GM19238 (cell line): ENCODE measurements around the gene HS6ST3.
"Not testable (repeated sequence)": the region's sequence is repeated elsewhere in the genome, so short reads cannot be mapped to it uniquely, and the experiment has no call there.

ENCODE experiments used
- DNase-seq: peaks from one replicate; pipeline ENCODE4 v3.0.0; 2011; ENCODE audit warnings: low spot score; ENCODE audit not compliant: insufficient read length

HS6ST3 gene

DNA sequence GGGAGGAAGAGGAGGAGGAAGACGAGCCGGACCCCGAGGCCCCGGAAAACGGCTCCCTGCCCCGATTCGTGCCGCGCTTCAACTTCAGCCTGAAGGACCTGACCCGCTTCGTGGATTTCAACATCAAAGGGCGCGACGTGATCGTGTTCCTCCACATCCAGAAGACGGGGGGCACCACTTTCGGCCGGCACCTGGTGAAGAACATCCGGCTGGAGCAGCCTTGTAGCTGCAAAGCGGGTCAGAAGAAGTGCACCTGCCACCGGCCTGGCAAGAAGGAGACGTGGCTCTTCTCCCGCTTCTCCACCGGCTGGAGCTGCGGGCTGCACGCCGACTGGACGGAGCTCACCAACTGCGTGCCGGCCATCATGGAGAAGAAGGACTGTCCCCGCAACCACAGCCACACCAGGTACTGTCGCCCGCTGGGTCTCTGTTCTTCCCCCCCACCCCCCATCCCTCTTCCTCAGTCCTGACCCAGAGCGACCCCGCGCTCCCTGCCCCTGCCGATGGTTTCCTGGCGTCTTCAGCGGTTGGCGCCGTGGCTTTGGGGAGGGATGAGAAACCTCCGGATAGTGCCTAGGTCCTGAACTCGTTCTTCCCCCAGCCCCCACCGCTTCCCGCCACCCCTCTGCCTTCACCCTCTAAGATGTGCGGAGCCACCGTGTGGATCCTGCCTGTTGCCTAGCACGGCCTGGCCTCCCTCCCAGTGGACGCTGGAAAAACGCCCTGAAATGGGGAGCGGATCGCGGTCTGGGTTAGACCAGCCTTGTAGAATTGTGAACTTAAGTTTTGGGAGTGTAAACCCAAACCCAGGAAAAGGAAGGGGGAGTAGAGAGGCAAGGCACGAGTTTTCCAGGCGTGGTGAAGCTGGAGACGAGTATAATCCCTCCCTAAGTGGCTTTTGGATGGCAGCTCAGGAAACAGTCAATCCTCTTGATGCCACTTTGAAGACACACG, 1.5 kb downstream of the HS6ST3 start:
- no peak for DNase-seq

DNA sequence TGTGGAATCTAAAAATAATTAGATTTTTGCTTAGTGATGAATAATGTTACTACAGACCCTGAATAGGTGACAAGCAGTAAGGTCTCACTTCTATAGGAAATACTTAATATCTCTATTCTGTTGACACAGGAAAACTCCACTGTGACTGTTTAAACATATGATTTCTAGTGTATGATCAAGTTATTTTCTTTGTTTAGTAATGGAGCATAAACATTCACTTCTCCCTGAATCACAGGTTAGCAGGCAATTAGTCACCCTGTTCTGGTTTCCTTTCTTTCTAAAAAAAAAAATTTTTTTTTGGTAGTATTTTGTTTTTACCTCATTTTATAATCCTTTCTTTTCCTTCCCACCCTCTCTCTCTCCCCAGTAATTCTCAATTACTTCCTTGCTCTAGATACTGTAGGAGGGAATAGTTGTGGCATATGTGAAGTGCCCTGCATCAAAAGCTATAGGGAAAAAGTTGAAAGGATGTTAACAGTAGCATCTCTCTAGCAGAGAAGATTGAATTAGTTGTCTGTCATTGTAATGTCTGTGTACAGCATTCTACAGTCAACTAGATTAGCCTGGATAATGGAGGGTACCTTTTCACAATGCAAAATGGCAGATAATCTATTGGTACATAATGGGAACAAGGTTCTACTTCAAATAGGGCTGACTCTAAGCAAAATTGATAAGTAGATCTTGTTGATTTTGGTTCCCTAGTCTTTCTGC, 3.5 kb downstream of the HS6ST3 start:
- DNase-seq: no peak

DNA sequence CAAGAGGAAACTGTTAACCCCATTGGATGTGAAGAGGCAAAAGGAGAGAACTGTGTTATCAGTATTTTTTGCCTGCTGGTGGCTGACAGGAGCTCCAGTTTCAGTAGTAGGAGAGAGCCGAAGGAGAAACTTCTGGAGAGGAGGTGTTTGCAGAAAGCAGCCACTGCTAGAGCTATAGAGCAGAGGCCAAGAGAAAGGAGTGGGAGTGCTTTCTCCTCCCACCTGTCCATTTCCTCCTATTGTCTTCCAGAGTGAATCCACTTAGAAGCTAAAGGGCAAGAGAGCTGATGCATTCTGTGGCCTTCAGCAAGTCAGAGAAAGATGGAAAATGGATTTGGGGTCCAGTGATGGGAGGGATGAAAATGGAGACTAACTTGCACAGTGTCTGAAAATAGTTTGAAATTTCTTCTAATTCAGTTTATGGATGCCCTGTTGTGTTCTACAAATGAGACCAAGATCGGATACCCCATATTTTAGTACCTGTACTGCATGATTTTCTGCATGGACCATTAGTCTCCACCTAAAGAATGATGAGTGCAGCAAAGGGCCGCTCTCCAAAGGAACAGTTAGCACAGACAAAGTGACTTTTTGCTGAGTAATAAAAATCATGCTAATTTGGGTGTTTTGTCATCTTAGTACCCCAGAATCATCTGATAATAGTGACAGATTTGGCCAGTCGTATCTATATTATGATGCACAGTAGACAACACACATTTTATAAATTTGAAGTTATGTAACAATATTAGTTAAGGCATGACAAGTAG, 10.7 kb downstream of the HS6ST3 start:
- DNase-seq: no peak

DNA sequence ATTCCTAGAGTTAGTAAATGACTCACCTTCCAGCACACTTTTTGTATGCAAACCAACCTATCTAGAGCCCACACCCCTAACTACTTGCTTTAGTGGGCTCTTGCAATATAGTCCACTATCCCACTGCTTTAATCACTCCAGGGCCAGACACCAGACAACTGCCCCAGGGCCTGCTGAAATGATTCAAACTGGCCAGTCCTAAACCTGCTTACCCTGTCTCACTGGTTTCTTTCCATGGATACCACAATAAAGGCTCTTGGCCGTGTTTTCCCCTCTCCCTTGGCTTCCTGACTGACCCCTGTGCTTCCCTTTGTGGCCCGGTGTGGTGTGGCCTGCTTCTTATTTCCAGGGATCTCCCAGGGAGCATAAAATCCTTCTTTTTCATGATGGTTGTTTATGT, 14.6 kb downstream of the HS6ST3 start:
- no peak for DNase-seq

DNA sequence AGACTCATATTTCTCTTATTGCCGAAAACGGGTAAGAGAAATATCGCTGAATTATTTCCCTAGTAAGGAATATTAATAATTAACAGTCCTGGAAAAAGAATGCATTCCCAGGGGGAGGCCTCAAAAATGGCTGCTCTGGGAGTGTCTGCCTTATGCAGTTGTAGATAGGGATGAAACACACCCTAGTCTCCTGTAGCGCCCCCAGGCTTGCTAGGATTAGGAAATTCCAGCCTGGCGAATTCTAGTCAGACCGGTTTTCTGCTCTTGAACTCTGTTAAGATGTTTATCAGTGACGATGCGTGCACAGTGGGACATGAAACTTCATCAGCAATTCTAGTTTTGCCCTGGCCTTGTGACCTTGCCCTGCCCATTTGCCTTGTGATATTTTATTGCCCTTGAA, 18.2 kb downstream of the HS6ST3 start:
- DNase-seq: not testable (repeated sequence)

DNA sequence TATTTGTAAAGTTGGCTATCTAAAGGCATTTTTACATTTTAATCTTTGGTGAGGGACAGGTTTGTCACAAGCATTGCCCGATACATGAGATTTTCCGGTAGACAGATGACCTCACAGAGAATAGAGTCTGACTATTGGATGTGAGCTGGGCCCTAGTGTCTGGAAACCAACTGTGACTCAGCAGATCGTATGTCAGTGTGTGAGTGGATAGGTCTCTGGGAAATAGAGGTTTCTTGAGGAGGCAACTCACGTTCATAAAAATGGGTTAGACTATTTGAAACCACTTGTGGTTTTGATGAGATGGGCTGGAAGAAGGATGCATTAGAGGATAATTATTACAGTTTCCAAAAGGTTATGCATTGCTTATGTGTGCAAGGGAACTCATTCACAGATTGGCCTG, 19.2 kb downstream of the HS6ST3 start:
- no peak for DNase-seq

DNA sequence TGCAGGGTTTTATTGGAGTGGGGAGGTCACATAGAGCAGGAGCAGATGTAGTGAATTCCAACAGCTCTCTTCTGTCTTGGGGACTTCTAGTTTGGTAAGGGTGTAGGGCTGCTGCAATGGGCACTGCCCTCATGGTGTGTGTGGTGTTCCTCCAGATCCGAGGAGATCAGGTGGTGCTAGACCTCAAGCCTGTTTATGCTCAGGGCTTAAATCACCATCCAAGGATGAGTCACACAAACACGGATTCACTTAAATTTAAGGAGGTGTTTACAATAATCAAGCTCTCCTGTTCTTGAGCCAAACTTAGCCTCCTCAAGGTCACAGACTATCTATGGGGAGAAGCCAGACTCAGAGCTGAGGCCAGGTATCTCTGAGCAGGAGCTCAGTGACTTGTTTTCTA, 23.0 kb downstream of the HS6ST3 start:
- DNase-seq: no peak

DNA sequence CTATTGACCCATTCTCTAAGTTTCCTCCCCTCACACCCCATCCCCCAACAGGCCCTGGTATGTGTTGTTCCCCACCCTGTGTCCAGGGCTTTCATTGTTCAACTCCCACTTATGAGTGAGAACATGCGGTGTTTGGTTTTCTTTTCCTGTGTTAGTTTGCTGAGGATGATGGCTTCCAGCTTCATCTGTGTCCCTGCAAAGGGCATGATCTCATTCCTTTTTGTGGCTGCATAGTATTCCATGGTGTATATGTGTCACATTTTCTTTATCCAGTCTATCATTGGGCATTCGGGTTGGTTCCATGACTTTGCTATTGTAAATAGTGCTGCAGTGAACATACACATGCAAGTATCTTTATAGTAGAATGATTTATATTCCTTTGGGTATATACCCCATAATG, 25.5 kb downstream of the HS6ST3 start:
- not testable (repeated sequence) for DNase-seq

DNA sequence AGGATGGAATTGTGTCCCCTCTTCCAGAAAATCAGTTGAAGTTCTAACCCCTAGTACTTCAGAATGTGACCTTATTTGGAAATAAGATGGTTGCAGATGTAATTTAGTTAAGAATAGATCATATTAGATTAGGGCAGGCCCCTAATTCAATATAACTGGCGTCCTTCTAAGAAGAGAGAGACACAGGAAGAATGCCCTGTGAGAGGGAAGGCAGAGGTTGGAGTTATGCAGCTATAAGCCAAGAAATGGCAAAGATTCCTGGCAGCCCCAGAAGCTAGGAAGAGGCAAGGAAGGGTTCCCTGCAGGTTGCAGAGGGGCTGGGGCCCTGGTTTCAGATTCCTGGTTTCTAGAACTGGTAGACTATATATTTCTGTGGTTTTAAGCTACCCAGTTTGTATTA, 30.0 kb downstream of the HS6ST3 start:
- no peak for DNase-seq

DNA sequence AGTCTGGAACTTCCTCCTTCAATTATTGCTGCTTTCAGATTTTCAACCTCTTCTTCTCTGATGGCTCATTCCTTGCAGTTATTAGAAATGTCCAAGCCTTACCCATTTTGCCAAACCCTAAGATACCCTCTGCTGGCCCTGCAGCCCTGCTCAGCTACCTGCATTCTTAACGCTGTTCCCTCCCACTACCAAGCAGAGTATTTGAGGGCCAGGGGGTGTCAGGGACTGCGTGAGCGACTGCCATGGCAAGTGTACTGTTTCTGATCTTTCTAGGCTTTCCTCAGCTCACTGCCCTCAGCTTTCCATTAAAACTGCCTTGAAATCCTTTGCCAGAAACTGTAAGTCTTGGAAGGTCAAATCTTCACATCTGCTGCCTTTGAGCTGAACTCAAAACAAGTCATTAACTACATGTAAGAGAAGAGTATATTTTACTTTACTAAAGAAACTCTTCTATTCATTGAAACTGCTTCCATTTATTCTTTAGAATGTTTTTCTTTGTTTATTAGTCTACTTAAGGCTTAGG, 41.0 kb downstream of the HS6ST3 start:
- no peak for DNase-seq

DNA sequence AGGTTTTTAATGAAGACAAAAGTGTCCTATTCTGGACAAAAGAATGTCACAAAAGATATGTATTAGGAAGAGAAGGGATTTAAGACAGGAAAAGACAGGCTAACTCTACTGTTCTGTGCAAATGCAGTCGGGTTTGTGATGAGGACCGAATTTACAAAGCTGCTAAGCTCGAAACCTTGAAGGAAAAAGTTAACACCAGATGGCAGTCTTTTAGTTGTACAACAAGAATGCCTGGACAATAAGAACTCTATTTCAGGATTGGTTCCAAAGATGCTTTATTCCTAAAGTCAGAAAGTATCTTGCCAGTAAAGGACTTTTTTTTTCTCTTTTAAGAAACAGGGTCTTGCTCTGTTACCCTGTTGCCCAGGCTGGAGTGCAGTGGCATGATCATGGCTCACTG, 51.1 kb downstream of the HS6ST3 start:
- DNase-seq: no peak

DNA sequence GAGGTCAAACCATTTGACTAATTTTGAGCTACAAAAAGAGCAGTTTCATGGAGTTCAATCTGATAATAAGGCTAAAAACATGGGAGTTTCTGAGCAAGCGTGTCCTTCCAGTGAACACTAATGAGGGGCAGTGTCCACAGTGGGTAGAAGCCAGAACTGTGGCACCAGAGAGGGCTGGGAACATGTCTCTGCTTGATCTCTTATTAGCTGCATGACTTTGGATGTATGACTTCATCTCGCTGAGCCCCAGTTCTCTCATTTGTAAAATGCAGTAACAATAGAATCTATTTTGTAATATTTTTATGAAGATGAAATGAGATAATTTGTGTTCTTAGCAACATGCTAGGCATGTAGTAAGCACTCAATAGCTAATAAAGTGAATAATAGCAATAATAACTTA, 69.8 kb downstream of the HS6ST3 start:
- DNase-seq: no peak

DNA sequence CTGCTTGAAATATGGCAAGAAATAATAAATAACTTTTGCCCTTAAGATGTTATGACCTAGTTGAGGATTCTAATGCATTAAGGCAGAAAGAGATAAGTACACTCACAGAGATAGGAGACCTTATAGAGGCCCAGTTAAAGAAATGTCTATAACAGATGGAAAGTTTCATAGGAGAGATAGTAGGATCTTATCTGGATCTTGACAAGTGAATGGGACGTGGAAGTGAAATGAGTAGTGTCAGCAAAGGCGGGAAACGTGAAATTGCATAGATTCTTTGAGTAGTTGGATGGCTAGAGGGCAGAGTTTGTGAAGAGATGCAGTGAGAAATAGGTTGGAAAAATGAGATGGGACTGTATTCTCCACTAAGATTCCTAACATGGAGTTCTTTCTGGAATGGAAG, 71.2 kb downstream of the HS6ST3 start:
- no peak for DNase-seq

DNA sequence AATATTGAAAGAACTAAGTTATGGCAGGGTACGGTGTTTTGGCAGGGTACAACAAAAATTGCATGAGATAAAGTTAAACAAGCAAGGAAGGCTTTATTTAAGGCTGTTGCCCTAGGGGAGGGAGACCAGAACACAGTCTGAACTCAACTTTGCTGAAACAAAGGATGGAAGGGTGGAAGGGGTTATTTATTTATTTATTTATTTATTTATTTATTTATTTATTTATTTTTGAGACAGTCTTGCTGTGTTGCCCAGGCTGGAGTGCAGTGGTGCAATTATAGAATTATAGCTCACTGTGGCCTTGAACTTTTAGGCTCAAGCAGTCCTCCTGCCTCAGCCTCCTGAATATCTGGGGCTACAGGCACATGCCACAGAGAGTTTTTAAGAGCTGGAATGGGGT, 75.9 kb downstream of the HS6ST3 start:
- no peak for DNase-seq

DNA sequence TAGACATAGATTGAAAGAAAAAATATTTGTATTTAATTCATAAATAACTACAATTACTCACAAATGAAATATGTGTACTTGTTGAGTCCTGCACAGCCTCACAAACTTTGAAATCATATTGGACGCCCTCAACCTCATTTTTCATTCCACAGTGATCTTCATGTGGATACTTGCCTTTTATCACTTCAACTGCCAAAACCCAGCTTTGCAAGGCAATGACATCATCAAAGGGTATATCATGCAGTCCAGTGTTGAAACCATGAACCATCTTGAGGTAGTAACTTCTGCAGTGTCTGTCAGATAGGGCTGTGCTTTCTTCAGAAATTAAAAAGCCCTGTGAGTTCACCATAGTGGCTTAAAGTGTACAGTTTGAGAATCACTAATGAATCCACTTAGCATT, 82.2 kb downstream of the HS6ST3 start:
- DNase-seq: no peak

DNA sequence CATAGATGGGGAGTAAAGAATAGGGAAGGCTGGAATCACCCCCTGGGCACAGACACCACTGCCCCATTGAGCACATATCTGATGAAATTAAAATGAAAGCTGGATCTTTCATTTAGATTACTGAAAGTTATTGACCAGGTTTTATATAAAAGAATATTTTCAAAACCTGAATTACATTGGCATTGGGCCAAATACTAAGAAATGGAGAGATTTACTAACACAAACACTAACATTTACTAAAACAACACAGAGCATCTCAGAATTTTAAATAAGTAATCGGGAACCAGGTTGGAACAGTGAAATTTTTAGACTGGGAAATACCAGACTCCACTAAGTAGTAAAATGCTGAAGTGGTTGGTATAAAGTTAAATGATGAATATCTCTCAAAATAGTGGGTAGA, 88.9 kb downstream of the HS6ST3 start:
- DNase-seq: no peak

DNA sequence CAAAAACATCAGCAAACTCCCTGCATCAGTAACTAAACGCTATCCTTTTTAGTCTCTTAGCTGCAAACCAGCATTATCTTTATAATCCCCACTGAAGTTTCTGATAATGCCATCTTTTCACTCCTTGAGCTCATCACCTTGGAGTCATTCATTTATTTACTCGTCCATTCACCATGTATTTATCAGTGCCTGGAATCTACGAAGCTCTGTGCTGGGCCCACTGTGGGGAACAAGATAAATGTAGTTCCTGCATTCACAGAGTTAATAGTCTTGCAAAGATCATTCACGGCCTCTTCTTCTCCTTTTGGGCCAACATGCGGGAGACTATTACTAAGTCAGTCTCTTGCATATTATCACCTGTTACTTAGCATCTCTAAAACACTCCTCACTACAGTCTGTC, 89.4 kb downstream of the HS6ST3 start:
- no peak for DNase-seq

DNA sequence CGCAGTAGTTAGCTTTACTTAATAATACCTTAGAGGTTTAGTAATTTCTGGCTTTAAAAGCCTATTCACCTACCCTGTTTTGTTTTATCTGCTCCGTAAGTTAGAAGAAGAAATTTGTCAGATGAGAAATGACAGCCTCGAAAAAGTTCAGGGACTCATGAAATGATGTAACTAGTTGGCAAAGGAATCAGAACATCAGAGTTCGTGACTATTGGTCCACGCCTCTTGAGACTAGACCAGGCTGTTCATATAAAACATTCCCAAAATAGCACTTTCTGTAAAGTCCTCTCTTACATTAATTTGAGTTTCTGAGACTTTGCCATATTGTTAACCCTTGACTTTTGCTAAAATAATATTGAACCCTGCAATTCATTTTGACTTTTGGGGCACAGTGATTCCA, 92.0 kb downstream of the HS6ST3 start:
- no peak for DNase-seq

DNA sequence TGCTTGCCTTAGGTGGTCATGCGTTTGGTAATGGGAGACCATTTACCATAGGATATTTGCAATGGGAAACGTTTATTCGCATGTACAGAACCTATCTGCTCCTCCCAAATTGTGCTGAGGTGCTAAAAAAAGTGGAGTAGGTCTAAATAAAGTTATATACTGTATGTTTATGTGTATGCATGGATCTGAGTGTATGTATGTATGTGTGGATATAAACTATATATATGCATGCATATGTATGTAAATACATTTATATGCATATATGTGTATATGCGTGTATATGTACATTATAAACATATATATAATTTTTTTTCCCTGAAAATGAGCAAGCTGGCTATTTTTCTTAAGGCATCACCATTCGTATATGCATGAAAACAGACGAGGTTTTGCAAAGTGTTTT, 95.9 kb downstream of the HS6ST3 start:
- no peak for DNase-seq

DNA sequence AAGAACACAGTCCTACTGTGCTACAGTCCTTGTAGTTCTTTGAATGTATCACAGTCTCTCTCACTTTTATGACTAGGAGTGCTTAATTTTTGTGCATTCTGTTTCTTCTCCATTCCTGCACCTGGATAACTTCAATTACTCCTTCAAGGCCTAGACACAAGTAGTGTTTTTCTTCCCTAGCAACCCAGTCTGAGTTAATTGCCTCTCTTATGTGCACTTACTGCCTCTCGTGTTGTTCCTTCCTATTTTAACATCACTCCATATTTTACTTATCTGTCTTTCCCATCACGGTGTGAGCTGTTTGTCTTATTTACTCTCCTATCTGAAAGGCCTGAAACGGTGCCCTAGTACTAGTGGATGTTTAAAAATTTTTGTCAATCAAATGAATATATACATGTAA, 101.5 kb downstream of the HS6ST3 start:
- no peak for DNase-seq

DNA sequence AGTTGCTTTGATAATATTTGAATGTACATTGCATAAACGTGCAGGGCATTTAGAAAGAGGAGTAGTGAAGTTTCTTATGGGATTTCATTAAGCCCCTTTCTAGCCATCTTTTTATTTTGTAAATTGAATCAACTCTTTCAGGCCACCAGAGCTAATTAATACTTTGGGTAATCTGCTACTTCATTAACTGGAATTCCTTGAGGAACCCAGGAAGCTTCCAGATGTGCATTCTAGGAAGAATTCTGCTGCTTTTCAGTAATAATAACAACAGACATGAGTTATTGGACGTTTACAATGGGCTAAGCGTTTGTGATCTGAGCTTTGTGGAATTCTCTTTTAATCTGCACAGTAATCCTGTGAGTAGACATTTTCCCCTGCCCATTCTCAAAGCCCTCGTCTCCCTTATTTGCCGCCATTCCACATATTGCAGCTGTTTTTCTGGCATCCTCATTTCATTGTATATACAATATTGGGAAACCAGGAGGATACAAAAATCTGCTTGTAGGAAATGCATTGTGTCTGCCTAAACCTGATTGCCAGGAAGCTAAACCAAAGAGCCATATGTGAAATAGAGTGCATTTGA, 103.9 kb downstream of the HS6ST3 start:
- DNase-seq: no peak
